WERI-Rb-1 (cell line): ENCODE results near the gene MX2.

ENCODE experiments used
- DNase-seq: peaks from one replicate; pipeline ENCODE4 v3.0.0-alpha.2; 2020
- H3K27ac ChIP-seq: fragments of 250-450 bp; sonication (Bioruptor Pico); 2 replicates; pipeline ENCODE4 v1.5.1; 2020; ENCODE audit warnings: mild to moderate bottlenecking, moderate library complexity
- H3K27me3 ChIP-seq: fragments of 250-450 bp; sonication (Bioruptor Pico); 2 replicates; pipeline ENCODE4 v1.5.1; 2021; ENCODE audit warnings: mild to moderate bottlenecking, low read depth, moderate library complexity; ENCODE audit not compliant: insufficient read depth, severe bottlenecking
- H3K36me3 ChIP-seq: fragments of 250-450 bp; sonication (Bioruptor Pico); 2 replicates; pipeline ENCODE4 v1.5.1; 2020; ENCODE audit warnings: mild to moderate bottlenecking, moderate library complexity
- H3K4me3 ChIP-seq: 2 replicates; pipeline ENCODE4 v1.5.1; 2011; ENCODE audit warnings: low read depth, mild to moderate bottlenecking, control low read depth, low read length
- H3K9me3 ChIP-seq: fragments of 250-450 bp; sonication (Bioruptor Pico); 2 replicates; pipeline ENCODE4 v1.5.1; 2021; ENCODE audit warnings: mild to moderate bottlenecking, moderate library complexity; ENCODE audit not compliant: severe bottlenecking
- TF ChIP-seq, protein P1 (sequence below): IDR thresholded peaks from 2 replicates; pipeline ENCODE4 v1.5.1; 2011; ENCODE audit warnings: low read depth, mild to moderate bottlenecking, control low read depth, inconsistent platforms, low read length

MX2 gene

DNA sequence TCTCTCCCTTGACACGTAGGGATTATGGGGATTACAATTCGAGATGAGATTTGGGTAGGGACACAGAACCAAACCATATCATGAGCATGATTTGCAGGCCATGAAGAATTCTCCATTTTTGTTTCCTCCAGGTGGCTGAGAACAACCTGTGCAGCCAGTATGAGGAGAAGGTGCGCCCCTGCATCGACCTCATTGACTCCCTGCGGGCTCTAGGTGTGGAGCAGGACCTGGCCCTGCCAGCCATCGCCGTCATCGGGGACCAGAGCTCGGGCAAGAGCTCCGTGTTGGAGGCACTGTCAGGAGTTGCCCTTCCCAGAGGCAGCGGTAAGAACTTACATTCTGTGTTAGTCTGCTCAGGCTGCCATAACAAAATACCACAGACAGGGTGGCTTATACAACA, 73.9 kb downstream of the MX2 start:
- Histone ChIP-seq H3K27ac (no peak overlapping the region), H3K4me3 (no peak overlapping the region), H3K36me3 (no peaks in the 10 kb centered on the region), H3K9me3 (peaks cover 13% of the 10 kb centered on the region), H3K27me3 (no peaks in the 10 kb centered on the region)
- TF ChIP-seq, protein P1, sequence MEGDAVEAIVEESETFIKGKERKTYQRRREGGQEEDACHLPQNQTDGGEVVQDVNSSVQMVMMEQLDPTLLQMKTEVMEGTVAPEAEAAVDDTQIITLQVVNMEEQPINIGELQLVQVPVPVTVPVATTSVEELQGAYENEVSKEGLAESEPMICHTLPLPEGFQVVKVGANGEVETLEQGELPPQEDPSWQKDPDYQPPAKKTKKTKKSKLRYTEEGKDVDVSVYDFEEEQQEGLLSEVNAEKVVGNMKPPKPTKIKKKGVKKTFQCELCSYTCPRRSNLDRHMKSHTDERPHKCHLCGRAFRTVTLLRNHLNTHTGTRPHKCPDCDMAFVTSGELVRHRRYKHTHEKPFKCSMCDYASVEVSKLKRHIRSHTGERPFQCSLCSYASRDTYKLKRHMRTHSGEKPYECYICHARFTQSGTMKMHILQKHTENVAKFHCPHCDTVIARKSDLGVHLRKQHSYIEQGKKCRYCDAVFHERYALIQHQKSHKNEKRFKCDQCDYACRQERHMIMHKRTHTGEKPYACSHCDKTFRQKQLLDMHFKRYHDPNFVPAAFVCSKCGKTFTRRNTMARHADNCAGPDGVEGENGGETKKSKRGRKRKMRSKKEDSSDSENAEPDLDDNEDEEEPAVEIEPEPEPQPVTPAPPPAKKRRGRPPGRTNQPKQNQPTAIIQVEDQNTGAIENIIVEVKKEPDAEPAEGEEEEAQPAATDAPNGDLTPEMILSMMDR, result no peak
- DNase-seq, result no peak

DNA sequence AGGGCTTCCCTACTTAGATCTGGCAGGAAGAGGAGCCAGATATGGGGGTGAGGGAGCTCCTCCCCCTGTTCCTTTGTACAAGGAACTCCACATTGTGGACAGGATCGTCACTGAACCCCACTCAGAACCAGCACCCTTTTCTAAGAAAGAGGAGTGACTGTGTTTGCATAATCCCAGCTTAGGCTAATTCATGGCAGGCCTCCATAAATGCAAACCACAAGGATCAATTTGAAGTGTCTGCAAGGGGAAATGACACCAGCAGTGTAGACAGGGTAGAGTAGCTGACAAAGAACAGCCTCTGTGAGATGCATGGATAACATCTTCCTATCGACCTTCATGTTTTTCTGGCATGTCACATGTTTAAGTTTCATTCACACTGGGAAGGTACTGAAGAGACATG, 75.9 kb downstream of the MX2 start:
- Histone ChIP-seq H3K27ac (no peak overlapping the region), H3K36me3 (no peaks in the 10 kb centered on the region), H3K9me3 (peaks cover 13% of the 10 kb centered on the region), H3K4me3 (no peak overlapping the region), H3K27me3 (no peaks in the 10 kb centered on the region)
- DNase-seq, result no peak
- TF ChIP-seq, protein P1, result no peak

DNA sequence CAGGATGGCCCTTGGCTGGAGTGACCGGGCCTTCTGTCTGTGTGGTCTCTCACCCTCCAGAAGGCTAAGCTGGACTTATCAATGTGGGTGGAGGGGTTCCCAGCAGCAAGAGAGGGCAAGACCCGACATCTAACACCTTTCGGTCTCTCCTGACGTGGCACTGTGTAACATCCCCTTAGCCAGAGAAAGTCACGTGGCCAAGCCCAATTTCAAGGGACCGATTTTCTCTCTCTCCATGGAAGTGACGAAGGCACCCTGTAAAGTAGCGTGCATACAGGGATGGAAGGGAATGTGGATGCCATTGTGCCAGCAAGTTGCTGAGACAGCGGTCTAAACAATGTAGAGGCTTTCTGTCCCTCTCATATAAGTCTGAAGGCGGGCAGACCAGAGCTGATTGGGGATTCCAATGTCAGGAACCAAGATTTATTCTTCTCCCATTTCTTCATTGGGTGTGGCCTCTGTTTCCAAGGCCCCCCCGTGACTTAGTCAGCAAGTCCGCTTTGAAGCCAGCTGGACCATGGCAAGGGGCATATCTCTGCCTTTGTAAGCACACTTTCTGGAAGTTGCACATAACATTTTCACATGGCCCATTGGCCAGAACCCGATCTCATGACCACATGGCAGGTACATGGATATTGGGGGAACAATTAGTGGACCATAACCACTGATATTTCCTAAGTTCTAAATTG, 76.7 kb downstream of the MX2 start:
- Histone ChIP-seq H3K27me3 (no peaks in the 10 kb centered on the region), H3K4me3 (no peak overlapping the region), H3K27ac (no peak overlapping the region), H3K36me3 (no peaks in the 10 kb centered on the region), H3K9me3 (peaks cover 13% of the 10 kb centered on the region)
- TF ChIP-seq, protein P1, result no peak
- DNase-seq, result no peak

DNA sequence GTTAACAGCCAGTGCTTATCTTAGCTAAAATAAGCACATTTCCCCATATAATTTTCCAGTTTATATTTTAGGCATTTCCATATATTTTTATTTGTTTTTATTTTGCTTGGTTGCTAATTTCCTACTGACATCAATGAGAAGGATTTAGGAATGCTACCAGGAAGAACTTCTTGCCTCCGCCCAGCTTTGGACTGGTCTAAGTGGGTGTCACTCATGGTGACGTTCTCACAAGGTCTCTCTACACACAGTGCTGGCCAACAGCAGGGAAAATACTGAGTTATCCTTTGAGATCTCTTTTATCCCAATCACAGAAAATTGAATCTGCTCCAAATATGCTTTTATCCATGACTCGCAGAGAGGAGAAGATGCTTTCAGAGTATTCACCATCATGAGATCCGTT, 77.4 kb downstream of the MX2 start:
- Histone ChIP-seq H3K27me3 (no peaks in the 10 kb centered on the region), H3K9me3 (peaks cover 13% of the 10 kb centered on the region), H3K4me3 (no peak overlapping the region), H3K36me3 (no peaks in the 10 kb centered on the region), H3K27ac (no peak overlapping the region)
- TF ChIP-seq, protein P1, result no peak
- no peak for DNase-seq

DNA sequence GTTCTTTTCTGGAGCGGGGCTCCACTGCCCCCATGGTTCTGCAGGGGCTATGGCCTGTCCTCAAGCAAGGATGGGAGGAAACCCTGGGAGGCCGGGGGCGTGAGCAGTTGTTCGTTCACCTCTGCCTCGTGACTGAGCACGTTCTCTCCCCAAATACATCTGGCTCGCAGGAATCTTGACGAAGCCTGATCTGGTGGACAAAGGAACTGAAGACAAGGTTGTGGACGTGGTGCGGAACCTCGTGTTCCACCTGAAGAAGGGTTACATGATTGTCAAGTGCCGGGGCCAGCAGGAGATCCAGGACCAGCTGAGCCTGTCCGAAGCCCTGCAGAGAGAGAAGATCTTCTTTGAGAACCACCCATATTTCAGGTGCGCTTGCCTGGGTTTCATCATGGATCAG, 79.7 kb downstream of the MX2 start:
- TF ChIP-seq, protein P1, result no peak
- no peak for DNase-seq
- H3K36me3 ChIP-seq, result no peaks in the 10 kb centered on the region
- H3K9me3 ChIP-seq, result no peaks in the 10 kb centered on the region
- no peaks in the 10 kb centered on the region for H3K27me3 ChIP-seq
- no peak overlapping the region for H3K4me3 ChIP-seq
- no peak overlapping the region for H3K27ac ChIP-seq

DNA sequence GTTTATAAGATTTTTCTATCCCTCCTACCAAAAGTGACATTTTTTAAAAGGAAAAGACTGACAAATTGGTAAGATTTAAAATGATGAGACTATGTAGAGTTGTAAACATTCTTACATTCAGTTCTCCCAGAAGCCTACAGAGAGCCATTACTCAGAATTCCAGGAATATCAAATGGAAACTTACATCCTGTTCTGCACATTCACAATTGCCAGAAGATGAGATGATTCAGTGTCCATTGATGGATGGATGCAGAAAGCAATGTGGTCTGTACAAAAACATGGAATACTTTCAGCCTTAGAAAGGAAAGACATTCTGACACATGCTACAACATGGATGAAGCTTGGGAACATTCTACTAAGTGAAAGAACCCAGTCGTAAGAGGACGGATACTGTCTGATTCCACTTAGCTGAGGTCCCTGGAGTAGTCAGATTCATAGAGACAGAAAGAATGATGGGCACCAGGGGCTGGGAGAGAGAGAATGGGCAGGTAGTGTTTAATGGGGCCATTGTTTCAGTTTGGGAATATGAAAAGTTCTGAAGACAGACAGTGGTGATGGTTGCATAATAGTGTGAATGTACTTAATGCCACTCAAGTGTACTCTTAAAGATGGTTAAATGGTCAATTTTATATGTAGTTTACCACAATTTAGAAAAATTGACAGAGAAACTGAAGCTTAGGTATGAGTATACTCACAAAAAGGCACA, 80.8 kb downstream of the MX2 start:
- Histone ChIP-seq H3K9me3 (no peaks in the 10 kb centered on the region), H3K36me3 (no peaks in the 10 kb centered on the region), H3K27me3 (no peaks in the 10 kb centered on the region), H3K27ac (no peak overlapping the region), H3K4me3 (no peak overlapping the region)
- no peak for DNase-seq
- TF ChIP-seq, protein P1, result no peak
